ENCODE results near the gene CDKAL1. TPM values are rescaled to one million over a fixed set of nuclear protein-coding genes. Genes with fewer than 3 reads are reported as not detected.

CDKAL1 gene
- total RNA-seq, 5 donors from 2014 or later (not counting 1 experiment from before 2014, with no cell fraction given) = 18.8 to 29.9 (median 20.5) TPM

- Mint-ChIP-seq H3K27ac (no peak overlapping the region), H3K9me3 (no peaks in the 10 kb centered on the region), H3K4me3 (no peak overlapping the region), H3K27me3 (no peaks in the 10 kb centered on the region), H3K36me3 (peaks cover 25% of the 10 kb centered on the region), H3K4me1 (no peaks in the 10 kb centered on the region)
- 93% methylated on average over 3 of the region's 4 CpGs for WGBS (ENCODE audit: insufficient coverage)
- ChIA-PET CTCF (no interaction called here), POLR2A (no interaction called here)
- Histone ChIP-seq H3K27ac (ENCODE audit: low read length) (no peak overlapping the region), H3K4me3 (ENCODE audit: control insufficient read depth in 1 of 2, extremely low read depth in 1 of 2, low read length in 1 of 2) (no peak overlapping the region), H3K9me3 (no peaks in the 10 kb centered on the region), H3K27me3 (replicated peaks in 1 of 2; ENCODE audit: control insufficient read depth in 2 of 2, extremely low read depth in 1 of 2, insufficient read depth in 2 of 2, low read length in 1 of 2) (no peaks in the 10 kb centered on the region), H3K4me1 (ENCODE audit: control insufficient read depth in 1 of 2, extremely low read depth in 1 of 2, insufficient read depth in 2 of 2, low read length in 2 of 2) (no peaks in the 10 kb centered on the region), H3K36me3 (ENCODE audit: control insufficient read depth in 2 of 2, extremely low read depth in 1 of 2, insufficient read depth in 1 of 2, low read length in 1 of 2) (no peaks in the 10 kb centered on the region)
- no peak for ATAC-seq (replicated peaks in 1 of 4)
- no peak for DNase-seq
These were observed 229.0 kb downstream of the CDKAL1 start for GRCh38 chr6:20763296-20763695.

GRCh38 chr6:20769631-20770030 lies 235.4 kb downstream of the CDKAL1 start:
- ChIA-PET CTCF (interaction anchor here in 1 of 2 donors (0.6 kb wide), 1 partner anchor 34 kb away, joined by 3 read pairs; no protein-coding TSS in a partner anchor), POLR2A (interaction anchor here in 1 of 2 donors (0.5 to 0.6 kb wide), 2 partner anchors 48 to 626 kb away, joined by 3 to 4 read pairs; no protein-coding TSS in a partner anchor)
- Histone ChIP-seq H3K4me1 (ENCODE audit: control insufficient read depth in 1 of 2, extremely low read depth in 1 of 2, insufficient read depth in 2 of 2, low read length in 2 of 2) (no peaks in the 10 kb centered on the region), H3K4me3 (ENCODE audit: control insufficient read depth in 1 of 2, extremely low read depth in 1 of 2, low read length in 1 of 2) (no peak overlapping the region), H3K9me3 (no peaks in the 10 kb centered on the region), H3K36me3 (ENCODE audit: control insufficient read depth in 2 of 2, extremely low read depth in 1 of 2, insufficient read depth in 1 of 2, low read length in 1 of 2) (no peaks in the 10 kb centered on the region), H3K27me3 (replicated peaks in 1 of 2; ENCODE audit: control insufficient read depth in 2 of 2, extremely low read depth in 1 of 2, insufficient read depth in 2 of 2, low read length in 1 of 2) (no peaks in the 10 kb centered on the region), H3K27ac (ENCODE audit: low read length) (no peak overlapping the region)
- Mint-ChIP-seq H3K4me3 (no peak overlapping the region), H3K36me3 (peaks cover 49% of the 10 kb centered on the region), H3K4me1 (no peaks in the 10 kb centered on the region), H3K9me3 (no peaks in the 10 kb centered on the region), H3K27me3 (no peaks in the 10 kb centered on the region), H3K27ac (no peak overlapping the region)
- WGBS (ENCODE audit: insufficient coverage) = no CpG with 5 or more reads among the region's 3 CpGs
- DNase-seq (no peak), ATAC-seq (replicated peaks in 1 of 4) (no peak)

- CTCF ChIA-PET = no interaction called here
- no peaks in the 10 kb centered on the region for H3K27me3 Mint-ChIP-seq
- no CpG with 5 or more reads among the region's 1 CpG for WGBS (ENCODE audit: insufficient coverage)
- no peak for ATAC-seq (replicated peaks in 1 of 4)
- no peaks in the 10 kb centered on the region for H3K9me3 Mint-ChIP-seq
- no peaks in the 10 kb centered on the region for H3K4me1 Mint-ChIP-seq
- no peak for DNase-seq
- H3K27ac Mint-ChIP-seq = no peak overlapping the region
- Histone ChIP-seq H3K27me3 (replicated peaks in 1 of 2; ENCODE audit: control insufficient read depth in 2 of 2, extremely low read depth in 1 of 2, insufficient read depth in 2 of 2, low read length in 1 of 2) (no peaks in the 10 kb centered on the region), H3K36me3 (ENCODE audit: control insufficient read depth in 2 of 2, extremely low read depth in 1 of 2, insufficient read depth in 1 of 2, low read length in 1 of 2) (no peaks in the 10 kb centered on the region), H3K4me3 (ENCODE audit: control insufficient read depth in 1 of 2, extremely low read depth in 1 of 2, low read length in 1 of 2) (no peak overlapping the region), H3K9me3 (no peaks in the 10 kb centered on the region), H3K27ac (ENCODE audit: low read length) (no peak overlapping the region), H3K4me1 (ENCODE audit: control insufficient read depth in 1 of 2, extremely low read depth in 1 of 2, insufficient read depth in 2 of 2, low read length in 2 of 2) (no peaks in the 10 kb centered on the region)
- POLR2A ChIA-PET = no interaction called here
- H3K36me3 Mint-ChIP-seq = peaks cover 50% of the 10 kb centered on the region
- no peak overlapping the region for H3K4me3 Mint-ChIP-seq
These were observed 236.5 kb downstream of the CDKAL1 start for GRCh38 chr6:20770773-20771172.

- Histone ChIP-seq H3K36me3 (ENCODE audit: control insufficient read depth in 2 of 2, extremely low read depth in 1 of 2, insufficient read depth in 1 of 2, low read length in 1 of 2) (no peaks in the 10 kb centered on the region), H3K4me3 (ENCODE audit: control insufficient read depth in 1 of 2, extremely low read depth in 1 of 2, low read length in 1 of 2) (no peak overlapping the region), H3K9me3 (no peaks in the 10 kb centered on the region), H3K27me3 (replicated peaks in 1 of 2; ENCODE audit: control insufficient read depth in 2 of 2, extremely low read depth in 1 of 2, insufficient read depth in 2 of 2, low read length in 1 of 2) (no peaks in the 10 kb centered on the region), H3K27ac (ENCODE audit: low read length) (no peak overlapping the region), H3K4me1 (ENCODE audit: control insufficient read depth in 1 of 2, extremely low read depth in 1 of 2, insufficient read depth in 2 of 2, low read length in 2 of 2) (no peaks in the 10 kb centered on the region)
- whole genome bisulfite sequencing (ENCODE audit: insufficient coverage) = 90% methylated on average over 2 of the region's 6 CpGs
- Mint-ChIP-seq H3K27ac (no peak overlapping the region), H3K4me3 (no peak overlapping the region), H3K36me3 (peaks cover 52% of the 10 kb centered on the region), H3K4me1 (no peaks in the 10 kb centered on the region), H3K27me3 (no peaks in the 10 kb centered on the region), H3K9me3 (no peaks in the 10 kb centered on the region)
- ChIA-PET CTCF (interaction anchor here in 1 of 2 donors (0.6 kb wide), 1 partner anchor 58 kb away, joined by 3 read pairs; no protein-coding TSS in a partner anchor), POLR2A (interaction anchor here in 1 of 2 donors (0.6 kb wide), 1 partner anchor 338 kb away, joined by 6 read pairs; no protein-coding TSS in a partner anchor)
- no peak for DNase-seq
- ATAC-seq (replicated peaks in 1 of 4) = no peak
These were observed 237.2 kb downstream of the CDKAL1 start for GRCh38 chr6:20771409-20771808.

- Histone ChIP-seq H3K4me1 (ENCODE audit: control insufficient read depth in 1 of 2, extremely low read depth in 1 of 2, insufficient read depth in 2 of 2, low read length in 2 of 2) (no peaks in the 10 kb centered on the region), H3K36me3 (ENCODE audit: control insufficient read depth in 2 of 2, extremely low read depth in 1 of 2, insufficient read depth in 1 of 2, low read length in 1 of 2) (no peaks in the 10 kb centered on the region), H3K4me3 (ENCODE audit: control insufficient read depth in 1 of 2, extremely low read depth in 1 of 2, low read length in 1 of 2) (no peak overlapping the region), H3K9me3 (no peaks in the 10 kb centered on the region), H3K27me3 (replicated peaks in 1 of 2; ENCODE audit: control insufficient read depth in 2 of 2, extremely low read depth in 1 of 2, insufficient read depth in 2 of 2, low read length in 1 of 2) (no peaks in the 10 kb centered on the region), H3K27ac (ENCODE audit: low read length) (no peak overlapping the region)
- WGBS (ENCODE audit: insufficient coverage) = 100% methylated on average over 1 of the region's 1 CpG
- POLR2A ChIA-PET = no interaction called here
- ATAC-seq (replicated peaks in 1 of 4) (no peak), DNase-seq (no peak)
- CTCF ChIA-PET = no interaction called here
- Mint-ChIP-seq H3K27ac (no peak overlapping the region), H3K4me3 (no peak overlapping the region), H3K9me3 (no peaks in the 10 kb centered on the region), H3K4me1 (no peaks in the 10 kb centered on the region), H3K27me3 (no peaks in the 10 kb centered on the region), H3K36me3 (peaks cover 54% of the 10 kb centered on the region)
These were observed 239.6 kb downstream of the CDKAL1 start for GRCh38 chr6:20773822-20774221.

- Mint-ChIP-seq H3K4me3 (no peak overlapping the region), H3K9me3 (no peaks in the 10 kb centered on the region), H3K4me1 (no peaks in the 10 kb centered on the region), H3K27me3 (no peaks in the 10 kb centered on the region), H3K36me3 (peaks cover 47% of the 10 kb centered on the region), H3K27ac (no peak overlapping the region)
- POLR2A ChIA-PET = no interaction called here
- ATAC-seq (replicated peaks in 1 of 4) (no peak), DNase-seq (no peak)
- no peaks in the 10 kb centered on the region for H3K9me3 ChIP-seq
- no peaks in the 10 kb centered on the region for H3K36me3 ChIP-seq (ENCODE audit: control insufficient read depth in 2 of 2, extremely low read depth in 1 of 2, insufficient read depth in 1 of 2, low read length in 1 of 2)
- no peak overlapping the region for H3K27ac ChIP-seq (ENCODE audit: low read length)
- no CpG with 5 or more reads among the region's 1 CpG for WGBS (ENCODE audit: insufficient coverage)
- no peaks in the 10 kb centered on the region for H3K27me3 ChIP-seq (replicated peaks in 1 of 2; ENCODE audit: control insufficient read depth in 2 of 2, extremely low read depth in 1 of 2, insufficient read depth in 2 of 2, low read length in 1 of 2)
- CTCF ChIA-PET = no interaction called here
- H3K4me1 ChIP-seq (ENCODE audit: control insufficient read depth in 1 of 2, extremely low read depth in 1 of 2, insufficient read depth in 2 of 2, low read length in 2 of 2) = no peaks in the 10 kb centered on the region
- no peak overlapping the region for H3K4me3 ChIP-seq (ENCODE audit: control insufficient read depth in 1 of 2, extremely low read depth in 1 of 2, low read length in 1 of 2)
These were observed 241.7 kb downstream of the CDKAL1 start for GRCh38 chr6:20775981-20776380.

GRCh38 chr6:20777801-20778200 lies 243.5 kb downstream of the CDKAL1 start:
- no peak for DNase-seq
- POLR2A ChIA-PET = no interaction called here
- Mint-ChIP-seq H3K9me3 (no peaks in the 10 kb centered on the region), H3K4me1 (no peaks in the 10 kb centered on the region), H3K36me3 (peaks cover 51% of the 10 kb centered on the region), H3K27ac (no peak overlapping the region), H3K27me3 (no peaks in the 10 kb centered on the region), H3K4me3 (no peak overlapping the region)
- H3K9me3 ChIP-seq = no peaks in the 10 kb centered on the region
- CTCF ChIA-PET = no interaction called here
- no peaks in the 10 kb centered on the region for H3K4me1 ChIP-seq (ENCODE audit: control insufficient read depth in 1 of 2, extremely low read depth in 1 of 2, insufficient read depth in 2 of 2, low read length in 2 of 2)
- no peak overlapping the region for H3K27ac ChIP-seq (ENCODE audit: low read length)
- no peak for ATAC-seq (replicated peaks in 1 of 4)
- H3K27me3 ChIP-seq (replicated peaks in 1 of 2; ENCODE audit: control insufficient read depth in 2 of 2, extremely low read depth in 1 of 2, insufficient read depth in 2 of 2, low read length in 1 of 2) = no peaks in the 10 kb centered on the region
- no peak overlapping the region for H3K4me3 ChIP-seq (ENCODE audit: control insufficient read depth in 1 of 2, extremely low read depth in 1 of 2, low read length in 1 of 2)
- peaks cover 0 to 4% of the 10 kb centered on the region in 2 donors for H3K36me3 ChIP-seq (ENCODE audit: control insufficient read depth in 2 of 2, extremely low read depth in 1 of 2, insufficient read depth in 1 of 2, low read length in 1 of 2)

Data from T-cell (primary cell).